ENCODE results near the gene PLXNA1.

The PLXNA1 gene

GRCh38 chr3:127032296-127032990 is 49.5 kb downstream of the PLXNA1 start:
- no peak for TF ChIP-seq CTCF (IDR thresholded peaks at IDR 0.05; ENCODE audit: borderline replicate concordance, insufficient read depth, low read depth, low read length)
- H3K4me3 ChIP-seq (ENCODE audit: low read depth, low read length): no peak overlapping the region
